Skeletal muscle satellite cell (primary cell): Measurements from ENCODE around the gene DNM3.

Source experiments
- H3K27me3 ChIP-seq: 2 replicates; pipeline ENCODE4 v1.7.0; 2013; ENCODE audit warnings: low read length; ENCODE audit not compliant: control insufficient read depth, insufficient read depth
- H3K36me3 ChIP-seq: 2 replicates; pipeline ENCODE4 v1.7.0; 2013; ENCODE audit warnings: mild to moderate bottlenecking, control low read depth, low read length; ENCODE audit not compliant: insufficient read depth
- H3K4me1 ChIP-seq: 2 replicates; pipeline ENCODE4 v1.7.0; 2013; ENCODE audit warnings: low read length; ENCODE audit not compliant: control insufficient read depth, insufficient read depth
- H3K4me2 ChIP-seq: 2 replicates; pipeline ENCODE4 v1.7.0; 2013; ENCODE audit warnings: mild to moderate bottlenecking, low read length
- H3K4me3 ChIP-seq: 2 replicates; pipeline ENCODE4 v1.7.0; 2013; ENCODE audit warnings: low read length
- H3K9ac ChIP-seq: 2 replicates; pipeline ENCODE4 v1.7.0; 2013; ENCODE audit warnings: mild to moderate bottlenecking, low read depth, low read length, moderate library complexity
- H3K9me3 ChIP-seq: replicated peaks from 2 replicates; pipeline ENCODE4 v1.7.0; 2013; ENCODE audit warnings: mild to moderate bottlenecking, control low read depth, low read length

Gene DNM3

GRCh38 chr1:172252321-172252720, 411.0 kb downstream of the DNM3 start:
- Histone ChIP-seq H3K4me1 (peaks cover 31% of the 10 kb centered on the region), H3K4me2 (no peak overlapping the region), H3K9ac (no peak overlapping the region), H3K27me3 (no peaks in the 10 kb centered on the region), H3K9me3 (no peaks in the 10 kb centered on the region), H3K4me3 (no peak overlapping the region), H3K36me3 (no peaks in the 10 kb centered on the region)

- Histone ChIP-seq H3K4me3 (no peak overlapping the region), H3K36me3 (no peaks in the 10 kb centered on the region), H3K4me1 (peaks cover 30% of the 10 kb centered on the region), H3K9ac (no peak overlapping the region), H3K27me3 (no peaks in the 10 kb centered on the region), H3K9me3 (no peaks in the 10 kb centered on the region), H3K4me2 (no peak overlapping the region)
These were observed 411.7 kb downstream of the DNM3 start for GRCh38 chr1:172252958-172253357.

- Histone ChIP-seq H3K36me3 (no peaks in the 10 kb centered on the region), H3K9me3 (no peaks in the 10 kb centered on the region), H3K4me2 (peak overlapping the region; percentile 56), H3K4me1 (peaks cover 30% of the 10 kb centered on the region), H3K9ac (peak overlapping the region; percentile 30), H3K27me3 (no peaks in the 10 kb centered on the region), H3K4me3 (no peak overlapping the region)
These were observed 413.4 kb downstream of the DNM3 start for GRCh38 chr1:172254521-172255222.

GRCh38 chr1:172255223-172255560, 413.9 kb downstream of the DNM3 start:
- no peak overlapping the region for H3K4me3 ChIP-seq
- H3K4me2 ChIP-seq: peak overlapping the region; percentile 56
- H3K4me1 ChIP-seq: peaks cover 30% of the 10 kb centered on the region
- H3K27me3 ChIP-seq: no peaks in the 10 kb centered on the region
- H3K9ac ChIP-seq: peak overlapping the region; percentile 21
- no peaks in the 10 kb centered on the region for H3K36me3 ChIP-seq
- H3K9me3 ChIP-seq: no peaks in the 10 kb centered on the region

GRCh38 chr1:172265905-172266304, 424.6 kb downstream of the DNM3 start:
- no peaks in the 10 kb centered on the region for H3K36me3 ChIP-seq
- H3K4me3 ChIP-seq: no peak overlapping the region
- H3K9ac ChIP-seq: no peak overlapping the region
- H3K4me1 ChIP-seq: peaks cover 13% of the 10 kb centered on the region
- no peaks in the 10 kb centered on the region for H3K27me3 ChIP-seq
- H3K9me3 ChIP-seq: no peaks in the 10 kb centered on the region
- H3K4me2 ChIP-seq: no peak overlapping the region

- H3K4me2 ChIP-seq: no peak overlapping the region
- H3K4me3 ChIP-seq: no peak overlapping the region
- no peaks in the 10 kb centered on the region for H3K27me3 ChIP-seq
- peaks cover 13% of the 10 kb centered on the region for H3K4me1 ChIP-seq
- no peaks in the 10 kb centered on the region for H3K9me3 ChIP-seq
- H3K9ac ChIP-seq: no peak overlapping the region
- no peaks in the 10 kb centered on the region for H3K36me3 ChIP-seq
These were observed 425.4 kb downstream of the DNM3 start for GRCh38 chr1:172266528-172267174.

- Histone ChIP-seq H3K9ac (no peak overlapping the region), H3K9me3 (no peaks in the 10 kb centered on the region), H3K4me1 (peaks cover 13% of the 10 kb centered on the region), H3K36me3 (no peaks in the 10 kb centered on the region), H3K4me2 (no peak overlapping the region), H3K4me3 (no peak overlapping the region), H3K27me3 (no peaks in the 10 kb centered on the region)
These were observed 426.9 kb downstream of the DNM3 start for GRCh38 chr1:172268237-172268636.

- H3K36me3 ChIP-seq: no peaks in the 10 kb centered on the region
- H3K4me2 ChIP-seq: no peak overlapping the region
- no peaks in the 10 kb centered on the region for H3K27me3 ChIP-seq
- H3K9ac ChIP-seq: no peak overlapping the region
- H3K4me1 ChIP-seq: peaks cover 13% of the 10 kb centered on the region
- H3K9me3 ChIP-seq: no peaks in the 10 kb centered on the region
- no peak overlapping the region for H3K4me3 ChIP-seq
These were observed 427.8 kb downstream of the DNM3 start for GRCh38 chr1:172269084-172269483.

GRCh38 chr1:172269644-172270043, 428.3 kb downstream of the DNM3 start:
- no peak overlapping the region for H3K9ac ChIP-seq
- H3K9me3 ChIP-seq: no peaks in the 10 kb centered on the region
- H3K4me1 ChIP-seq: peaks cover 13% of the 10 kb centered on the region
- no peaks in the 10 kb centered on the region for H3K27me3 ChIP-seq
- H3K36me3 ChIP-seq: no peaks in the 10 kb centered on the region
- no peak overlapping the region for H3K4me2 ChIP-seq
- H3K4me3 ChIP-seq: no peak overlapping the region

GRCh38 chr1:172270605-172271004, 429.3 kb downstream of the DNM3 start:
- Histone ChIP-seq H3K4me1 (peaks cover 13% of the 10 kb centered on the region), H3K9ac (no peak overlapping the region), H3K27me3 (no peaks in the 10 kb centered on the region), H3K4me3 (no peak overlapping the region), H3K36me3 (no peaks in the 10 kb centered on the region), H3K4me2 (peak overlapping the region; percentile 53), H3K9me3 (no peaks in the 10 kb centered on the region)

GRCh38 chr1:172272087-172272486, 430.8 kb downstream of the DNM3 start:
- Histone ChIP-seq H3K4me3 (no peak overlapping the region), H3K27me3 (no peaks in the 10 kb centered on the region), H3K4me2 (no peak overlapping the region), H3K9ac (no peak overlapping the region), H3K9me3 (no peaks in the 10 kb centered on the region), H3K4me1 (peaks cover 8% of the 10 kb centered on the region), H3K36me3 (no peaks in the 10 kb centered on the region)
